ENCODE data around the gene ZNF576.
"Not testable (repeated sequence)": the region's sequence is repeated elsewhere in the genome, so short reads cannot be mapped to it uniquely, and the experiment has no call there.

Gene ZNF576

DNA sequence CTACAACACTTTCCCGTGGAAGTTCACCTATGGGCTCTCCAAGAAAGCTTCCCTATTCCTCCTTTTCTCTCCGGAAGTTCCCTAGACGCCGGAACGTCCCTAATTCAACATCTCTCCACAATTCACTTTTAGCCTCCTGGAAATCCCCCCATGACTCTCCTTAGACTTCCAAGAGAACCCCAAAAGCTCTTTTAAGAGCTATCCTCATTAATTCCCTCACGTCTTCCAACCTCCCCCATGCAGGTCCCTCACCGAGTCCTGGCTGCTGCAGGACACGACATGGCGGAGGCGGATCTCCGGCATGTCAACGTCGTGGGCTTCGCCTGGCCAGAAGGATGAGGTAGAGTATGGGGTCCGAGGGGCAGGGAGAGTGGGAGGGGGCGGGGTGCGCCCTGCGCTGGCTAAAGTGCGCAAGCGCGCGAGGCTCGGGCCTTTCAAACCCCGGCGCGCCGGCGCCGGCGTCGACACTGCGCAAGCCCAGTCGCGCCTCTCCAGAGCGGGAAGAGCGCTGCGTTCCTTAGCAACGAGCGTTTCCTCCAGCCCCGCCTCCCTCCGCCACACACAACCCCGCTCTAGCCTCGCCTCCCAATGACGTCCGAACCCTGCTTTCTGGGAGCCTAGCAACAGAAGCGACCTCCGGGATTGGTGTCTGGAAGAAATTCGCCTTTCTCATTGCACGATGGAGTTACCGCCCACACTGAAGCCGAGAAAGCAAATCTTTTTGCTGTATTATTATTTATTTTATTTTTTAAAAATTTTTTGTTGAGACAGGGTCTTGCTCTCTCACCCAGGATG, 21.0 kb upstream of the ZNF576 start, which contains the start of the genes PINLYP and XRCC1:
TSS of gene PINLYP (plus strand) at position 646 of the 795 bp plus-strand sequence. CDS start 1,391 bp downstream, outside the sequence.
TSS of gene XRCC1 (minus strand) at position 372 of the 795 bp plus-strand sequence. CDS start at position 303, 69 bp downstream.
- DNase-seq = peak; percentile 95 to 97

DNA sequence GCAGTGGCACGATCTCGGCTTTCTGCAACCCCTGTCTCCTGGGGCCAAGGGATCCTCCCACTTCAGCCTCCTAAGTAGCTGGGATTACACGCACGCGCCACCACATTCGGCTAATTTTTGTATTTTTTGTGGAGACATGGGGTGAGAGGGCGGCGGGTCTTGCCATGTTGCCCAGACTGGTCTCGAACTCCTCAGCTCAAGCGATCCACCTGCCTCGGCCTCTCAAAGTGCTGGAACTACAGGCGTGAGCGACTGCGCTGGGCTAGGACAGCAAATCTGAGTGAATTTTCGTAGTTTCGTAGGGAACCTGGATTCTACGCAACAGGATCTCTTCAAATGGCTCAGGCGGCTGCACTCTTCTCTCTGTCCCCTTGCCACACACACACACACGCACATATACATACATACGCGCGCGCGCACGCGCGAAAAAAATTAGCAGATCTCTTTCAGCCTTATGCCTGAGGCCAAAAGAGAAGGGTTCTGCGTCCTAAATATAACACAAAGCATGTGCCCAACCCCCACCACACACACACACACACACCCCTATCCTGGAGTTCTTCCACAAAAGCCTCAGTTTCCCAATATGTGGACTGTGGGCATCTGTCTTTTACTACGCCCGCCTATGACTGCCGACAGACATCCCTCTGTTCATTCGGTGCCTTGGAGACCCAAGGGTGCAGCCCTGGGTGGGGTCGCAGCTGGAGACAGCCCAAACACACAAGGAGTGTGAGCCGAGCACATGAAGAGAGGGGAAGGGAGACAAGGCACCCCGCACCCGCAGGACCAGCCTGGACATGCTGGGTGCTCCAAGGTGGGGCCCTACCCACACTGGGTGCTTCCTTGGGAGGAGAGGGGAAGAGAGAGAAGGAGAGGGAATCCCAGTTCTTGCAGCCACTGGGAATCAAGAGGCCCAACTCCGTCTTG, 20.2 kb upstream of the ZNF576 start:
- DNase-seq = no peak

DNA sequence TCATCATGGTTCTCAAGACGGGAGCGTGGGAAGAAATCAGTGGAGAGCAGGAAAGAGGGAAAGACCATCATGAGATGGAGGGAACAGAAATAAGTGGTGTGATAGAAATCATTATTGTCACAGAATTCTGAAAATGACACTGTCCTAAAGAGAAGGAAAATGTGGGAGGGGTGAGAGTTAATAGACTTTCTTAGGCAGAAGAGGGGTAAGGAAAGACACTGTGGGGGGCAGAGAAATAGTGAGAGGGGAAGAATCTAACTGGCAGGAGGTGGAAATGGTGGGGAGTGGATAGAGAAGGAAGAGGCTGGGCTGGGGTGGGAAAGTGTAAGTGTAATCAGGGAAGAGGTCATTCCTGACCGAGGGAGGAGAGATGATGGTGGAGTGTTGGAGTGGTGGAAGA, 17.6 kb upstream of the ZNF576 start:
- DNase-seq = no peak

DNA sequence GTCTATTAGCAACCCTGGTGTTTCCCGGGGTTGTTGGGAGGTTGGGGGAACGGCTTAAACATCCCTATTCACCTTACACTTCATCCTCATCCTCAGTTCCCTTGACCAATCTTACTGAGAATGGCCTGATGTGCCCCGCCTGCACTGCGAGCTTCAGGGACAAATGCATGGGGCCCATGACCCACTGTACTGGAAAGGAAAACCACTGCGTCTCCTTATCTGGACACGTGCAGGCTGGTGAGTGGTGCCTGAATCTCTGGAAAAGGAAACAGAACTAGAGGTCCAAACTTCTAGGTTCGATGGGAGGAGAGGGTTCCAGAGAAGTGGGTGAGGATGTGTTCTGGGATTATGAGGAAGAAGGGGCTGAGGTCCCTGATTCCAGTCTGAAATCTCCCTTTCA, 14.9 kb upstream of the ZNF576 start:
- DNase-seq = no peak

DNA sequence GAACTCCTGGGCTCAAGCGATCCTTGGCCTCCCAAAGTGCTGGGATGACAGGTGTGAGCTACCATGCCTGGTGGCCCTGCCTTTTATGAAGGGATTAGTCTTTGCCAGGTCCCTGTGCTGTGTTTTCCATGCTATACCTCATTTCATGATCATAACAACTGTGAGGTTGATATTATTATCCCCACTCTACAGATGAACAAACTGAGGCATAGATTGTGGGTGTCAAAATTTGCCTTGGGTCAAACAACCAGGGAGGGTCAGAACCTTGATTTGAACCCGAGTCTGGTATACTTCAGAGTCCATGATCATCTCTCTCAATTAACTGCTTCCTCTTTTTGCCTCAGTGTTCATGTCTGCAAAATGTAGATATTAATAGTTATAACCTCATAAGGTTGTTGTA, 13.9 kb upstream of the ZNF576 start:
- no peak for DNase-seq

DNA sequence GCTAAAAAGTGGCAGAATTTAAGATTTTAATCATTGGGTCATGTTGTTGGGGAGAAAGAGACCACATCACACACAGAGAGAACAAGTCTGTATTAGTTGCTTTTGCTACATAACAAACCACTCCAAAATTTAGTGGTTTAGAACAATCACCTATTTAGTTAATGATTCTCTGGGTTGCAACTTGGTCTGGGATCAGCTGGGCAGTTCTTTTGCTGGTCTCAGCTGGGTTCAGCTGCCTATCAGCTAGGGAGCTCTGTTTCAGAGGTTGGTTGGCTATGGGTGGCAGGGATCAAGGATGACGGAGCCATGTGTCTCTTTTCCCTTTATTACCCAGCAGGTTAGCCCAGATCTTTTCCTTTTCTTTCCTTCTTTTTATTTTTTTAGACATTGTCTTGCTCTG, 11.9 kb upstream of the ZNF576 start:
- no peak for DNase-seq

DNA sequence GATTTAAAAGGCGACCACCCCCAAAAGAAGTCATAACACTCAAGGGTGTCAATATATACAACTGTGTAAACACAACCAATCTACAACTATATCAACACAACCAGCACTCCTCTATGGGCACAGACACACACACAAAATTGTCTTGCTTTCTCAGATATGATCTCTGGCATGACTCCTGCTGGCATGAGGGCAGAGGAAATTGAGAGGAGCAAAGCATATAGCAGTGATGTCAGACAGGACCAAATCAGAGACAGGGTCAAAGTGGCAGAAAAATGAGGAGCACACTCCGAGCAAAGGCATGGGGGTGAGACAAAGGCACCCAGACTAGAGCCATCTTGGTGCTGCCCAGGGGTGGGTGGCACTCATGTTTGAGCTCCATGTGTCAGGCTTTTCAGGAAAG, 10.0 kb upstream of the ZNF576 start:
- no peak for DNase-seq

DNA sequence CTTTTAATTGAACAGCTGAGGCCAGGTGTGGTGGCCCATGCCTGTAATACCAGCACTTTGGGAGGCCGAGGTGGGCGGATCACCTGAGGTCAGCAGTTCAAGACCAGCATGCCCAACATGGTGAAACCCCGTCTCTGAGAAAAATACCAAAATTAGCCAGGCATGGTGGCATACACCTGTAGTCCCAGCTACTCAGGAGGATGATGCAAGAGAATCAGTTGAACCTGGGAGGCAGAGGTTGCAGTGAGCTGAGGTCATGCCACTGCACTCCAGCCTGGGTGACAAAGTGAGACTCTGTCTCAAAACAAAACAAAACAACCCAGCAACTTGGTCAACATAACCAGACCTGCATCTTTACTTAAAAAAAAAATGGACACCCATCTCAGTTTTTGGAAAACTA, 9.4 kb upstream of the ZNF576 start:
- not testable (repeated sequence) for DNase-seq

DNA sequence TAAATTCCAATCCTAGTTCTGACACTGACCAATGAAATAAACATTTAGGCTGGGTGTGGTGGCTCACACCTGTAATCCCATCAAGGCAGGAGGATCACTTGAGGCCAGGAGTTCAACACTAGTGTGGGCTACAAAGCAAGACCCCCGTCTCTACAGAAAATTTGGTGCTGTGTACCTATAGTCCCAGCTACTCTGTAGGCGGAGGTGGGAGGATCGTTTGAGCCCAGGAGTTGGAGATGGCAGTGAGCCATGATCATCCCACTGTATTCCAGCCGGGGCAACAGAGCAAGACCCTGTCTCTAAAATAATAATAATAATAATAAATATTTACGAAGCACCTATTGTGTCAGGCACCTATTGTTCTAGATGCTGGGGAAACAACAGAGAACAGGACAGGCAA, 7.1 kb upstream of the ZNF576 start:
- DNase-seq = no peak

DNA sequence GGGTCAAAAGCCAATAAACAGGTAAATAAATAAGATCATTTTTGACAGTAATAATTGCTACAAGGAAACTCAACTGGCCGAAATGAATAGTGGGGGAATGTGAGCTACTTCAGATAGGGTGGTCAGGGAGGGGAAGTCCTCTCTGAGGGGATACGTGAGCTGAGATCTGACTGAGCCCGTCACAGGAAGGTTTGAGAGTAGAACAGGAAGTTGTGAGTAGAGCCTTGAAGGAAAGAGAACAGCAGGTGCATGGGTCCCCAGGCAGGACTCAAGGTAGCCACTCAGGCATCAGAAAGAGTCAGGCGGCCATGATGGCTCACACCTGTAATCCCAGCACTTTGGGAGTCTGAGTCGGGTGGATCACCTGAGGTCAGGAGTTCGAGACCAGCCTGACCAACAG, 6.7 kb upstream of the ZNF576 start:
- DNase-seq = no peak

DNA sequence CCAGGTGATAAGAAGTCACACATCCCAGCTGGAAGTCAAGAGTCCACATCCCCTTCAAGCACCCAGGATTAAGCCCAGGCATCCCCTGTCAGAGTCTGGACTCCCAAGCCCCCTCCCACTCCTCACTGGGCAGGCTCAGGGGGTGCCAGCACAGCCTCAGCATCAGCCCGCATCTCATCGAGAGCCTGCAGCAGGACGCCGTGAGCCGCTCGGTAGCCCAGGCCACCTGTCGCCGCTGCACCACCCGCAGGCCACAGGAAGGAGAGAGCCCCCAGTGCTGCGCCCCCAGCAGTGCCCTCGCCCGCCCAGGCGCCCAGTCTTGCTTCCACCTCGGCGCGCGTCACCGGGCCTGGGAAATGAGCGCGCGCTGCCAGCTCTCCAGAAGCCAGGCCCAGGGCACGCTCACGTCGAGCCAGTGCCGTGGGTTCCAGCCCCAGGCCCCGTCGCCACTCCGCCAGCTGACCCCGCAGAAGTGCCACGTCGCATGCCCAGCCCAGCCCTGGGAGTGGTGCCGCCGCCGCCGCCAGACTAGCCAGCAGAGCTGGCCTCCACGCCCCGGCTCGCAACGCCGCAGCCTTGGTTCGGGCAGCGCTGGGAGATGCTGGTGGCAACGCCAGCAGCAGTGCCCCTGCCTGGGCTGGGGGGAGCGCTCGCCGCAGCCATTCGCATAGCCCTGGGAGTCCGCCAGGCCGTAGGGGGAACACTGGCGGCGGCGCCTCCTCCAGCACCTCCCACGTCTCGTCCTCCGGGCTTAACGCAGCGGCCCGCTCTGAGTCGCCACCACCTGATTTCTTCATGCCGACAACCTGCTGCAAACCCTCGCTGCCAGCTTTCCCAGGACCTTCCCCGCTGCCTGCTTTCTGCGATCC, 4.3 kb upstream of the ZNF576 start:
- no peak for DNase-seq

DNA sequence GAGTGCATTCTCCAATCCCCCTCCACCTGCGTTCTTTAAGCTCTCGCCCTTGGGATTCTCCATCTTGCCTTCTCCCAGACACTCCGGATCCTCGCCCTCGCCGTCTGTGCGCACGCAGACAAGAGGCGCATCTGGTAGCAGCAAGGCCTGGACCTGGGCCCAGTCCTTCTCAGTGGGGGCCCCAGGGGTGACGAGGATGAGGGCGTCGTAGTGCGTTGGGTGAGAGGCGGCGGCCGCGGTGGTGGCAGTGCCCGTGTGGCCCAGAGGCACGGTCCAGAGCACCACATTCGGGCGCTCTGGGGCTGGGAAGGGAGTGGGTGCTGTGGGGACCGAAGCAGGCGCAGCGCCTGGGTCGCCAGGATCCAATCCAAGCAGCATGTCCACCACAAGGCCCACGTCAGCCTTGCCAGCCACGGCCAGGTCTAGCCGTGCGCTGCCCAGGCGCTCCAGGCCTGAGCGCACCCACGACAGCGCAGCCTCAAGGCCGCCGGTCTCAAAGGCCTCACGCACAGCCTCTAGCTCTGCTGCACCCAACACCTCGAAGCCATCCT, 3.5 kb upstream of the ZNF576 start:
- no peak for DNase-seq

DNA sequence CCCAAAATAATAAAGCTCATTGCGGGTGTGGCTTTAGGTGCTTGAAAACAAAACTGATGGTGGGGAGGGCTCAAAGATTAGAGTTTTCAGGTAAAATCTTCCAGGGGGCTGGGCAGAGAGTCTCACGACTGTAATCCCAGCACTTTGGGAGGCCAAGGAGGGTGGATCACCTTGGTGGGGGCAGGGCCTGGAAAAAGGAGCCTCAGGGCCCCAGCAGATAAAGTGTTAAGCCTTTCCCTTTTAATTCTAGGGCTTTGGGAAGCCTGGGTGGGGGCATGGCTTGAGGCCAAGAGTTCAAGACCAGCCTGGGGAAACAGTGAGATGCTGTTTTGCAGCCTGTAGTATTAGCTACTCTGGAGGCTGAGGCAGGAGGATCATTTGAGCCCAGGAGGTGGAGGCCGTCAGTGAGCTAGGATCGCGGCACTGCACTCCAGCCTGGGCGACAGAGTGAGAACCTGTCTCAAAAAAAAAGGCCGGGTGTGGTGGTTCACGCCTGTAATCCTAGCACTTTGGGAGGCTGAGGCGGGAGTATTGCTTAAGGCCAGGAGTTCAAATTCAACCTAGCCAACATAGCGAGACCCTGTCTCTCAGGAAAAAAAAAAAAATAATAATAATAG, 2.2 kb upstream of the ZNF576 start:
- DNase-seq = no peak

DNA sequence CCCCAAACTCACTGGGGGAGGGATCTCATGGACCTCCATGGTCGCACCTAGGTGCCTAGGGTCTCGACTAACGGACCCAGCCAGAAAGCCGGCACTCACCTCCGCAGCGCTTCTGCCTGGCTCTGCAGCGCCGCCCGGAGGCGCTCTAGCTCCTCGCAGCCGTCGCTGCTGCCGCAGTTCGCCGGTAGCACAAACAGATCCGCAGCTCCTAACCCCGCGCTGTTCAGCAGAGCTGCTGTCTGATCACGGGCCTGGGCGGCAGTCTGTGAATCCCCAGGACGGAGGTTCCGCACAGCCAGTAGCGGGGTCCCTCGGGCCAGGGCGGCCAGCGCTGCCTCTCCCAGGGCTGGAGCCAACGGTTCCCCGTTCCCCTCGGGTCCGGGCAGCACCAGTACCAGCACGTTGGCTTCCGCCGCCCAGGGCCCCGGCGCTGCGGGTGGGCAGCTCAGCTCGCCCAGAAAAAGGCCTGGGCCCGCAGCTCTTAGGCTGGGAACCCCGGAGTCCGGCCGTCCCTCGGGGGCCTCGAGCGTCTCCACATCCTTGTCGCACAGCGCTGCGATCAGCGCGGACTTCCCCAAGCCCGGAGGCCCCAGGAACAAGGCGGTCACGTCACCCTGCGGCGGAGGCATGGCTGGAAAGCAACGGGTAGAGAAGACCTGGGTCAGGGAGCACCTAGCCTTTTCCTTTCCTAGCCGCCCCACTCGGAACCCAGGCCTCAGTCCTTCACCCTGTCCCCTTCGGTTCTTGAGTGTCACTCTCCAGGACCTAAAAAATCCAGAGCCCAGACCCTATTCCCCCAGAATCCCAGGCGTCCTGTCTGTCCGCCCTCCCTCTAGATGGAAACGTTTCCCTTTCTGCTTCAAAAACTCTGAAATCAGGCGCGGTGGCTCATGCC, 1.4 kb upstream of the ZNF576 start:
- DNase-seq = peak; percentile 79 to 84

DNA sequence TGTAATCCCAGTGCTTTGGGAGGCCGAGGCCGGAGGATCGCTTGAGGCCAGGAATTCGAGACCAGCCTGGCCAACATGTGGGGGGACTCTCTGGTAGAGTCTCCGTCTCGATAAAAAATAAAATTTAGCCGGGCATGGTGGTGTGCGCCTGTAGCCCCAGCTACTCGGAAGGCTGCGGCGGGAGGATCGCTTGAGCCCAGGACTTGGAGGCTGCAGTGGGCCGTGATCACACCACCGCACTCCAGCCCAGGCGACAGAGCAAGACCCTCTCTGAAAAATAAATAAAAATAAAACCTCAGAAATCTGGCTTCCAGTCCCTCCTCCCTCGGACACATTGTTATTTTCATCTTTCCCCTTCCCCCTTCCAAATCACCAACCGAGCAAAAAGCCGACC, 793 bp upstream of the ZNF576 start:
- no peak for DNase-seq

DNA sequence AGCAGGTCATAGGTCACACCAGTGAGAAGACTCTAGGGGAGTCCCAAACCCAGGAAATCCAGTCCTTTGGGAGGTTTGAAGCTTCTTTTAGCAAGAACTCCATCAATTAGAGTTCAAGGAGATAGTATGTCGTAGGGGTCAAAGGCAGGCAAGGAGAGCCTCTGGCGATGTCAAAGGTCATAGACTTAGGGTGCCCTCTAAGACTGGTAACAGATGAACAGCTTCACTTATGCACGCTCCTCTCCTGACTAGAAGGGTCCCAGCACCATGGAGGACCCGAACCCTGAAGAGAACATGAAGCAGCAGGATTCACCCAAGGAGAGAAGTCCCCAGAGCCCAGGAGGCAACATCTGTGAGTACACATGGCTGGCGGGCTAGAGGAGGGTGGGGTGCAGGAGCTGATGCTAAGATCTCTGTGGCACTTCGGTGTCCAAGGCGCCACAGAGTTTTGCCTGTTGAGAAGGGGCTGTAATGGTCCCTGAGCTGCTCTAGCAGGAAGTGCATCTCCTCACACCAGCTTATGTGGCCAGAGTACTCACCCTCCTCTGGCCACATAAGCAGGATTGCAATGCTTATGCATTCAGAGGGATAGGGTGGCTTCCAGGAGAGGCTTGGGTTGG, 557 bp downstream of the ZNF576 start:
- DNase-seq = peak; percentile 22 to 32

DNA sequence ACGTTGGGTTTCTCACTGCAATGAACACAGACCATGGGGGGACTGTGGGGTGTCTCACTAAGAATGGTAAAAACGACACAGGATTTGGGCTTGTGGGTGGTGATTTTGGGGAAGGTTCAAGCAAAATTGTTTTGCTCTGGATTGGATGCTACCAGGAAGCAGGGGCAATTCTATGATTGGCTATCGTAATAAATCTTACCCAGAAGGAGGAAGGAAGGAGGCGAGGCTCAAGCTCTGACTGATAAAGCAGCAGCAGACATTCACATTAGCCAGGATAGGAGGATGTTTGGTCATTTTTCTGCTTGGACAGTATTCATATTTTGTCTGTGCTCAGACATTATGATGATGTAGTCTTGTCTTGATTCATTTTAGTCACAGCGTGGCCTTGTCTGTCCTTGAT, 1.5 kb downstream of the ZNF576 start:
- no peak for DNase-seq

DNA sequence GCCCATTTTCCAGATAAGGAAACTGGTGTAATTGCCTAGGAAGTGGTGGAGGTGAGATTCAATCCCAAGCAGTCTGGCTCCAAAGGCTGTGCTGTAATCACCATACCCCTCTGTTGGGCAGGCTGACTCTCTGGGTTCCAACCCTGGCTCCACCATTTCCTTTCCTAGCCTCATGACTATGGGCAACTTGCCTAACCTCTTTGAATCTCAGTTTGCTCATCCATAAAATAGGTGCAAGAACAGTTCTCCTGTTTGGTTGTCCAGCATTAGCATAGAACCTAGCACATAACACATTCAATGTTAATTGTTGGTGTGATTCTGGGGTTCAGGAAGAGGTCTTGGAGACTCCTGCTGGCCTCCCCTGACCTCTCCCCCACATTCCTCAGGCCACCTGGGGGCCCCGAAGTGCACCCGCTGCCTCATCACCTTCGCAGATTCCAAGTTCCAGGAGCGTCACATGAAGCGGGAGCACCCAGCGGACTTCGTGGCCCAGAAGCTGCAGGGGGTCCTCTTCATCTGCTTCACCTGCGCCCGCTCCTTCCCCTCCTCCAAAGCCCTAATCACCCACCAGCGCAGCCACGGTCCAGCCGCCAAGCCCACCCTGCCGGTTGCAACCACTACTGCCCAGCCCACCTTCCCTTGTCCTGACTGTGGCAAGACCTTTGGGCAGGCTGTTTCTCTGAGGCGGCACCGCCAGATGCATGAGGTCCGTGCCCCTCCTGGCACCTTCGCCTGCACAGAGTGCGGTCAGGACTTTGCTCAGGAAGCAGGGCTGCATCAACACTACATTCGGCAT, 2.2 kb downstream of the ZNF576 start:
- no peak for DNase-seq

DNA sequence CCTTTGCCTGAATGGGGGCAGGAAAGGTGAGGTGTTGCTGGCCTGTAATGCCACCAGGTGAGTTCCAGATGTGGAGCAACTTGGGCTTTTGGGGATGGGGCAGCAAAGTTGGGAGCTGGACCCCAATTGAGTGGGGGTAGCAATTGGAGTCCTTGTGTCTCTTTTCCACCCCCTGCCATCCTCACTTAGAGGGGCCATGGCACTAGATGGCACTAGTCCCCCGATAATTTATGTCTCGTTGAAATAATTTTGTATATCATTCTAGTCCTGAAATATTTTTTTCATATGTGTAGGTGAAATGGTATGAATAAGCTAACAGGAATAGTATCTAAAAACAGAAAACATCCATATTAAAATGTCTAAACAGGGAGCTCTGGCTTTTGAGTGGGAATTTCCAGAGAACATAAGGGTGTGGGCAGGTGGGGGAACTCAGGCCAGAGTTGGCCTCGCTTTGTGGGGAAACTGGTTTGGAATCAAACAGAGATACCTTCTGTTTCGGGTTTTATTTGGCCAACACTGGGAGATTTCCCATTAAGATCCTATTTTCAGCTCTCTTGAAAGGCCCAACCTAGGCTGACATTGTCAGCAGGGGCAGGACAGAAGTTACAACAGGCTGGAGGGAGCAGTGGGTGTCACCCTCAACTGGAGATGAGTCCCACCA, 3.4 kb downstream of the ZNF576 start:
- DNase-seq = no peak
